Transverse colon (tissue), 4 donors: Measurements from ENCODE around the gene ARID4B. TPM values are rescaled to one million over a fixed set of nuclear protein-coding genes. Genes with fewer than 3 reads are reported as not detected.
A peak's percentile ranks its signal among the peaks of the same experiment; 100 is the strongest.

Experiments
- DNase-seq: peaks from one replicate; pipeline ENCODE4 v3.0.0-alpha.2; 2019
- H3K27ac ChIP-seq, 4 donors: fragments of 200-600 bp; sonication (generic); 2 replicates each; pipeline ENCODE4 v1.5.1; 2016 to 2018; ENCODE audit warnings: inconsistent platforms in 4 of 4
- H3K27me3 ChIP-seq: fragments of 200-600 bp; sonication (generic); 2 replicates; pipeline ENCODE4 v1.5.1; 2017; ENCODE audit warnings: inconsistent platforms
- H3K36me3 ChIP-seq, 4 donors: fragments of 200-600 bp; sonication (generic); 2 replicates each; pipeline ENCODE4 v1.5.1; 2017 to 2019; ENCODE audit warnings: inconsistent platforms in 4 of 4
- H3K4me1 ChIP-seq, 4 donors: fragments of 200-600 bp; sonication (generic); 2 replicates each; pipeline ENCODE4 v1.5.1; 2017 to 2020; ENCODE audit warnings: inconsistent platforms in 4 of 4
- H3K4me3 ChIP-seq, 4 donors: fragments of 200-600 bp; sonication (generic); 1 replicate in 1 of 4; 2 replicates in 3 of 4; pipeline versions ENCODE4 v1.5.1 to v1.6.1; 2017 to 2019; ENCODE audit warnings: inconsistent platforms in 4 of 4
- H3K9me3 ChIP-seq, 2 donors: fragments of 200-600 bp; sonication (generic); 2 replicates each; pipeline ENCODE4 v1.5.1; 2017 to 2019; ENCODE audit warnings: inconsistent platforms in 2 of 2
- CTCF ChIP-seq, 5 experiments: fragments of 200-600 bp in 3 of 5; fragments of 450-650 bp in 2 of 5; sonication (generic) in 3 of 5; IDR thresholded peaks; 1 replicate in 2 of 5; 2 replicates in 3 of 5; pipeline ENCODE4 v1.5.1; 2016 to 2017; ENCODE audit warnings: antibody characterized with exemption in 5 of 5, inconsistent platforms in 3 of 5, mild to moderate bottlenecking in 2 of 5, moderate library complexity in 1 of 5
- EP300 ChIP-seq: sonication (generic); formaldehyde crosslinking; IDR thresholded peaks from one replicate; pipeline ENCODE4 v1.6.1; 2017; ENCODE audit warnings: antibody characterized with exemption, low read depth
- POLR2A ChIP-seq: fragments of 450-650 bp; IDR thresholded peaks from one replicate; pipeline ENCODE4 v1.6.1; 2016; ENCODE audit warnings: antibody characterized with exemption, mild to moderate bottlenecking, moderate library complexity
- POLR2AphosphoS5 ChIP-seq, 3 donors: sonication (generic); formaldehyde crosslinking; IDR thresholded peaks; one replicate each; pipeline ENCODE4 v1.6.1; 2016; ENCODE audit warnings: antibody characterized with exemption in 3 of 3
- WGBS, 2 donors: methylation state at CpG; one replicate each; pipeline ENCODE4 v1.1.5; 2018; ENCODE audit warnings: low coverage in 1 of 2; 5-methylcytosine and 5-hydroxymethylcytosine counted together
- in situ Hi-C, 4 donors: fragments of 200-750 bp; cut with MboI; loops; one replicate each; pipeline versions ENCODE4 v1.15.0 to v1.15.1; 2017; ENCODE audit warnings: low sequenced_read_pairs in 3 of 4, low pct_ligation_motif_present in 1 of 4, low pct_unique_long_range_greater_than_20kb in 1 of 4
- intact Hi-C: fragments of 100-400 bp; cut with DNase I; formaldehyde crosslinking; loops from one replicate; pipeline ENCODE4 v1.15.1; 2023; ENCODE audit warnings: low total_unique reads
- total RNA-seq, 4 donors: library from RNA; depleted of rRNA; stranded (reverse); fragments of >200 nt; gene quantifications; one replicate each; pipeline ENCODE4 v1.1.0, GENCODE V29; 2016

ARID4B gene
- total RNA-seq, 4 donors from 2014 or later, result 9.2 to 52.0 (median 34.0) TPM

GRCh38 chr1:235342471-235342870, 14.5 kb upstream of the ARID4B start:
- Histone ChIP-seq H3K4me1 (no peaks in the 10 kb centered on the region), H3K4me3 (no peak overlapping the region), H3K27ac (no peak overlapping the region), H3K36me3 (peaks cover 0 to 24% (median 9%) of the 10 kb centered on the region in 4 donors), H3K9me3 (no peaks in the 10 kb centered on the region), H3K27me3 (no peaks in the 10 kb centered on the region)
- DNase-seq, result no peak
- in situ Hi-C loops, result no loop called here
- no peak for TF ChIP-seq POLR2A
- TF ChIP-seq CTCF (IDR thresholded peaks at IDR 0.05), result no peak
- TF ChIP-seq POLR2AphosphoS5 (IDR thresholded peaks at IDR 0.05), result no peak
- TF ChIP-seq EP300, result no peak
- intact Hi-C loops, result no loop called here
- 89 to 91% methylated on average over 3 of the region's 3 CpGs for WGBS, 2 donors

GRCh38 chr1:235342039-235342438, 14.1 kb upstream of the ARID4B start:
- H3K36me3 ChIP-seq, result peaks cover 0 to 24% (median 9%) of the 10 kb centered on the region in 4 donors
- no peak overlapping the region for H3K4me3 ChIP-seq
- no peaks in the 10 kb centered on the region for H3K9me3 ChIP-seq
- in situ Hi-C loops, result no loop called here
- TF ChIP-seq EP300 (no peak), CTCF (IDR thresholded peaks at IDR 0.05) (no peak), POLR2A (no peak), POLR2AphosphoS5 (IDR thresholded peaks at IDR 0.05) (no peak)
- no peaks in the 10 kb centered on the region for H3K27me3 ChIP-seq
- 84 to 89% methylated on average over 5 to 6 of the region's 6 CpGs for WGBS, 2 donors
- H3K27ac ChIP-seq, result no peak overlapping the region
- no peak for DNase-seq
- H3K4me1 ChIP-seq, result no peaks in the 10 kb centered on the region
- intact Hi-C loops, result no loop called here

DNA sequence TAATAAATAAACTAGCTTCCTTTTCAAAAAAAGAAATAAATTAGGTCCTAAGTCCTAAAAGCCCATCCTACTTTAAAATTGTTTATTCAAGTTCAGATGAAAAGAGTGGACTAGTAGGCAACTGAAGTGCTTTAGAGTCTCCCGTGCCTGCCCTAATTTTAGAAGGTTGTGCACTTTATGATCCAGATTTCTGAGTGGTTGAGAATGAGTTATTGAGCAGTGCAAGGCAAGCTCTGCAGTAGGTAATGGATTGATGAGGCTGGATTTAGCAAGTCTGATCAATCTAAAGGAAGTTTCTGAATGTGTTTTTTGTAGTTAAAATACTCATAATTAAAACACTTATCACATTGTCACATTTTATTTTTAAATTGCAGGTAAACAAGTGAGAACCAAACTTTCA, 13.4 kb upstream of the ARID4B start:
- TF ChIP-seq EP300, result no peak
- peaks cover 0 to 24% (median 10%) of the 10 kb centered on the region in 4 donors for H3K36me3 ChIP-seq
- DNase-seq, result no peak
- intact Hi-C loops, result no loop called here
- in situ Hi-C loops, result no loop called here
- no peaks in the 10 kb centered on the region for H3K27me3 ChIP-seq
- H3K9me3 ChIP-seq, result no peaks in the 10 kb centered on the region
- WGBS, 2 donors, result 45 to 47% methylated on average over 1 of the region's 1 CpG
- no peak overlapping the region for H3K4me3 ChIP-seq
- H3K27ac ChIP-seq, result no peak overlapping the region
- no peaks in the 10 kb centered on the region for H3K4me1 ChIP-seq

GRCh38 chr1:235339746-235340145, 11.8 kb upstream of the ARID4B start:
- Histone ChIP-seq H3K9me3 (no peaks in the 10 kb centered on the region), H3K4me3 (no peak overlapping the region), H3K36me3 (peaks cover 0 to 26% (median 13%) of the 10 kb centered on the region in 4 donors), H3K27ac (no peak overlapping the region), H3K27me3 (no peaks in the 10 kb centered on the region), H3K4me1 (no peaks in the 10 kb centered on the region)
- in situ Hi-C loops (no loop called here), intact Hi-C loops (no loop called here)
- no peak for TF ChIP-seq POLR2AphosphoS5 (IDR thresholded peaks at IDR 0.05)
- TF ChIP-seq EP300, result no peak
- no peak for TF ChIP-seq POLR2A
- no peak for TF ChIP-seq CTCF (IDR thresholded peaks at IDR 0.05)
- no peak for DNase-seq
- WGBS, 2 donors, result 83 to 88% methylated on average over 5 to 8 of the region's 8 CpGs

- DNase-seq, result no peak
- in situ Hi-C loops, result no loop called here
- peak overlapping the region in 1 of 4 donors; percentile 6 for H3K27ac ChIP-seq
Observed at GRCh38 chr1:235336903-235337302, 8.9 kb upstream of the ARID4B start.

More at GRCh38 chr1:235336903-235337302, 8.9 kb upstream of the ARID4B start:
- 80 to 86% methylated on average over 2 to 4 of the region's 4 CpGs for WGBS, 2 donors
- H3K4me3 ChIP-seq, result no peak overlapping the region
- no peak for TF ChIP-seq POLR2A
- no peak for TF ChIP-seq CTCF (IDR thresholded peaks at IDR 0.05)
- no peak for TF ChIP-seq EP300
- TF ChIP-seq POLR2AphosphoS5 (IDR thresholded peaks at IDR 0.05), result no peak
- no peaks in the 10 kb centered on the region for H3K9me3 ChIP-seq
- no peaks in the 10 kb centered on the region for H3K27me3 ChIP-seq
- peaks cover 0 to 18% (median 9%) of the 10 kb centered on the region in 4 donors for H3K36me3 ChIP-seq
- intact Hi-C loops, result no loop called here
- H3K4me1 ChIP-seq, result peaks cover under 1 to 9% (median 3%) of the 10 kb centered on the region in 4 donors
